ENCODE data around the gene TRIM66. TPM values are rescaled to one million over a fixed set of nuclear protein-coding genes. Genes with fewer than 3 reads are reported as not detected.

TRIM66 gene, protein sequence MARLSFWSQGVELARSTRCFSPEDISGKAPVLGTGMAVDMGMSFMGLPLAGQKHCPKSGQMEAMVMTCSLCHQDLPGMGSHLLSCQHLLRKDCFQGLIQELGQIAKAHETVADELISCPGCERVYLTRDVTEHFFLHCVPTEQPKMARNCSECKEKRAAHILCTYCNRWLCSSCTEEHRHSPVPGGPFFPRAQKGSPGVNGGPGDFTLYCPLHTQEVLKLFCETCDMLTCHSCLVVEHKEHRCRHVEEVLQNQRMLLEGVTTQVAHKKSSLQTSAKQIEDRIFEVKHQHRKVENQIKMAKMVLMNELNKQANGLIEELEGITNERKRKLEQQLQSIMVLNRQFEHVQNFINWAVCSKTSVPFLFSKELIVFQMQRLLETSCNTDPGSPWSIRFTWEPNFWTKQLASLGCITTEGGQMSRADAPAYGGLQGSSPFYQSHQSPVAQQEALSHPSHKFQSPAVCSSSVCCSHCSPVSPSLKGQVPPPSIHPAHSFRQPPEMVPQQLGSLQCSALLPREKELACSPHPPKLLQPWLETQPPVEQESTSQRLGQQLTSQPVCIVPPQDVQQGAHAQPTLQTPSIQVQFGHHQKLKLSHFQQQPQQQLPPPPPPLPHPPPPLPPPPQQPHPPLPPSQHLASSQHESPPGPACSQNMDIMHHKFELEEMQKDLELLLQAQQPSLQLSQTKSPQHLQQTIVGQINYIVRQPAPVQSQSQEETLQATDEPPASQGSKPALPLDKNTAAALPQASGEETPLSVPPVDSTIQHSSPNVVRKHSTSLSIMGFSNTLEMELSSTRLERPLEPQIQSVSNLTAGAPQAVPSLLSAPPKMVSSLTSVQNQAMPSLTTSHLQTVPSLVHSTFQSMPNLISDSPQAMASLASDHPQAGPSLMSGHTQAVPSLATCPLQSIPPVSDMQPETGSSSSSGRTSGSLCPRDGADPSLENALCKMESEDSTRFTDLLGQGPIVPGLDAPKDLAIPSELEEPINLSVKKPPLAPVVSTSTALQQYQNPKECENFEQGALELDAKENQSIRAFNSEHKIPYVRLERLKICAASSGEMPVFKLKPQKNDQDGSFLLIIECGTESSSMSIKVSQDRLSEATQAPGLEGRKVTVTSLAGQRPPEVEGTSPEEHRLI (N-terminal part only)
- 4.3 and 6.4 TPM in 2 replicates for total RNA-seq

DNA sequence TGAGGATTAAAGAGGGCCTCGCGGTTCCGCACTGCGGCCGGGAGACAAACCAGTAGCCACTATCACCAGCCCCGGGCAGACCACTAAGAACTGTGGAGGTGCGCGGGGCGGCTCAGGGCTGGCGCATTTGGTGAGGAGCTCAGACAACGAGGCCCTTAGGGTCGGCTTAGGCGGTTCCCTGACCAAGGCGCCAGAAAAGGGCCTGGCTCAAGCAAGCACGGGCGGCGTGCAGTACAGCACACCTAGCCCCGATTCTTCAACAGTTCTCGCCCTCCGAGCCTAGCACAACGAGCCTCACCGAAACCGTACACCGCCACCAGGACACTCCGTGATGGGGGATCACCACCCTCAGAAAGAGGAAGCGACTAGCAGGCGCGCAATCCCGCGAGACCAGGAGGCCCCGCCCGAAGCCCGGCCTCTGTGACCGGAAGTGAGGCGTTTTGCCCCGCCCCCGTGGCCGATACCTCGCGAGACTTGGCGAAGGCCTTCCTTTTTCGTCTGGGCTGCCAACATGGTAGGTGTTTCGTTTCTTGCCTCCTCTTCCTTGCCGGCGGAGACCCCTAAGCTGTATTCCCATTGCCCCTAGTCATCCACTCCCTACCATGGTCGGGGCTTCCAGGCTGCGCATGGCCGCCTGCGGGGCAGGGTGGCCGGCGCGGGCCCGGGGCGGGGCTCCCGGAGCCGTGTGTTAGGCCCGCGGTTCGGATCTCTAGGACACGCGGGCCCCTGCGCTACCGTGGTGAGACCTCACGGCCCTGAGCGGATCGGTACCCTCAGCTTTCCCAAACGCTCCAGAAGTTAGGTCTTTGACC lies at the start of gene TRIM66, which contains the start of gene RPL27A:
Gene TRIM66, minus strand, starts transcription at position 363 of the 812 bp plus-strand sequence. CDS start 10,391 bp downstream, outside the sequence.
Gene RPL27A, plus strand, starts transcription at position 490 of the 812 bp plus-strand sequence. Its CDS starts 22 bp downstream, at position 512.
- peak; percentile 98 for DNase-seq (ENCODE audit: low read depth)
- TF ChIP-seq, protein P1, sequence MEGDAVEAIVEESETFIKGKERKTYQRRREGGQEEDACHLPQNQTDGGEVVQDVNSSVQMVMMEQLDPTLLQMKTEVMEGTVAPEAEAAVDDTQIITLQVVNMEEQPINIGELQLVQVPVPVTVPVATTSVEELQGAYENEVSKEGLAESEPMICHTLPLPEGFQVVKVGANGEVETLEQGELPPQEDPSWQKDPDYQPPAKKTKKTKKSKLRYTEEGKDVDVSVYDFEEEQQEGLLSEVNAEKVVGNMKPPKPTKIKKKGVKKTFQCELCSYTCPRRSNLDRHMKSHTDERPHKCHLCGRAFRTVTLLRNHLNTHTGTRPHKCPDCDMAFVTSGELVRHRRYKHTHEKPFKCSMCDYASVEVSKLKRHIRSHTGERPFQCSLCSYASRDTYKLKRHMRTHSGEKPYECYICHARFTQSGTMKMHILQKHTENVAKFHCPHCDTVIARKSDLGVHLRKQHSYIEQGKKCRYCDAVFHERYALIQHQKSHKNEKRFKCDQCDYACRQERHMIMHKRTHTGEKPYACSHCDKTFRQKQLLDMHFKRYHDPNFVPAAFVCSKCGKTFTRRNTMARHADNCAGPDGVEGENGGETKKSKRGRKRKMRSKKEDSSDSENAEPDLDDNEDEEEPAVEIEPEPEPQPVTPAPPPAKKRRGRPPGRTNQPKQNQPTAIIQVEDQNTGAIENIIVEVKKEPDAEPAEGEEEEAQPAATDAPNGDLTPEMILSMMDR (IDR thresholded peaks at IDR 0.05; ENCODE audit: insufficient read depth, low read depth, low read length), result no peak
- peak within 1 kb of the TSS; percentile 99 for H3K4me3 ChIP-seq (ENCODE audit: low read depth, low read length)

DNA sequence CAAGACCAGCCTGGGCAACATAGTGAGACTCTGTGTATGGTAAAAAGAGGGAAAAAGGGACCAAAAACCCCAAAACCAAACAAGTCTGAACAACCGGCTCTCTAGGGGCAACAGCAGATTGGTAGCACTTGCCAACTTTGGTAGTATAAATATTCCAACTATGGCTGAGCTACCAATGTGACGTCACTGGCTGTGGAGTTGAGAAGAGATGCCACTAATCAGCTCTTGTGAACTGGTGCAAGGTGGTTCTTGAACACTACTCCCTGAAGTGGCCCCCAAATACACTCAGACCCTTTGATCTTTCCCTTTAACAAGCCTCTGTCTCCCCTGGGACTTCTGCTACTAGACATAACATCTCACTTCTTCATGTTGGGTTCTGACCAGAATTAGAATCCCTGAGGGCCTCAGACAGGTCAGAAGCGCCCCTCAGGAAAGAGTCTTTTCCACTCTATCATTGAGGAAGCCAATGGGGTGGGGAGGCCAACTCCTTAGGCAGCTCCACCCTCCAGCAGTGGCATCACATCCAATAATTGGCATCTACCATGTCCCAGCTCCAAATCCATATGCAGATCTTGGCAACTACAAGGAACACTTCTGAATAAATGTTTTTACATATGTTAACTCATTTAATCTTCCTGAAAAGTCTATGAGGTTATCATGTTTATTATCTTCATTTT lies 49.3 kb upstream of the TRIM66 start:
- no peak overlapping the region for H3K4me3 ChIP-seq (ENCODE audit: low read depth, low read length)
- DNase-seq (ENCODE audit: low read depth), result no peak
- TF ChIP-seq, protein P1 (IDR thresholded peaks at IDR 0.05; ENCODE audit: insufficient read depth, low read depth, low read length), result no peak

DNA sequence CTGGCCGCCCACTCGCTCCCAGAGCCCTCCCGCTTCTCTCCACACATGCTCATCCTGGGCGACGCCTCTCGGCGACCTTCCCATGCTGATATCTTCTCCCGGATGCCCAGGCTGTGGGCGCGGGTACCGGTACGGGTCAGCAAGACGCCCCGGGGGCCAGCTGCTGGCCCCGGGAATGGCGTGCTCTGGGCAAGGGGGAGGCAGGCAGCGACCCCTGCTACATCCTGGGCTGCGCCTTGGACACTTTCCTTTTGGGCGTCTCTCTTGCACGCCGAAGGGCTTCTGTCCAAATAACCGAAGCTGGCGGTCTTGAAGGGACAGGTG lies 48.2 kb upstream of the TRIM66 start:
- no peak for DNase-seq (ENCODE audit: low read depth)
- TF ChIP-seq, protein P1 (IDR thresholded peaks at IDR 0.05; ENCODE audit: insufficient read depth, low read depth, low read length), result no peak
- H3K4me3 ChIP-seq (ENCODE audit: low read depth, low read length), result no peak overlapping the region

DNA sequence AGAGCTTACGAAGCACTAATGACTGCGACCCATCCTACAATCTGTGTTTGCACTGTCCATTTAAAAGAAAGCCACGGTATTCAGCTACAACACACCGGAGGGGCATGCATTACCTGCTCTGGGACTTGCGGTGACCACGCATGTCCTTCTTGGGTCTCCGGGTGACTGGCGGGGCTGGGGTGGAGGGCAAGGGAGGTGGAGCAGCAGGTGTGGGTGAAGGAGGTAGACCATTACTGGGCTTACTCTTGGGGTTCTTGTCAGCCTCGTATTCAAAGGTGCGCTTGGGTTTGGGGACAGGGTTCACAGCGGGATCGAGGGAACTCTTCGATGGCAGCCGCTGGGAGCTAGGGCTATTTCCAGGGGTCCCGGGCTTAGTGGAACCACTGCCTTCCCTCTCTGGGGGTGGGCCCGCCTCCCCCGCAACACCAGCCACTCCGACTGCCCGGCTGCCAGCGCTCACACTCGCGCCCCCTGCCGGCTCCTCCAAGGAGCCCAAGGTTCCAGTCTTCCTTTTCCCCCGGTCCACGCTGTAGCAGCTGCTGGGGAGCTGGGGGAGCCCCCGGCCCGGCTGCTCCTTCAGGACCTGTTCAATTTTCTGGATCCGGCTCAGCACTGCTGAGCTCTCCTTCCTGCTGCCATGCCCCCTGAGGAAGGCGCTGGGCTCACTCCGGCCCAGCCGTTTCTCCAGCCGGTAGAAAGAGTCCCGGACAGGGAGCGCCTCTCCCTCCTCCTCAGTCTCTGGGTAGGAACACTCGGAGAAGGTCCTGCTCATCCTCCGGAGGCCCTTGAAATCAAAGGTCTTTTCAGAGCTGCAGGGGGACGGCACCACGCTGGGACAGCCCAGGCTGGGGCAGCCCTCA lies 47.6 kb upstream of the TRIM66 start:
- TF ChIP-seq, protein P1 (IDR thresholded peaks at IDR 0.05; ENCODE audit: insufficient read depth, low read depth, low read length), result no peak

DNA sequence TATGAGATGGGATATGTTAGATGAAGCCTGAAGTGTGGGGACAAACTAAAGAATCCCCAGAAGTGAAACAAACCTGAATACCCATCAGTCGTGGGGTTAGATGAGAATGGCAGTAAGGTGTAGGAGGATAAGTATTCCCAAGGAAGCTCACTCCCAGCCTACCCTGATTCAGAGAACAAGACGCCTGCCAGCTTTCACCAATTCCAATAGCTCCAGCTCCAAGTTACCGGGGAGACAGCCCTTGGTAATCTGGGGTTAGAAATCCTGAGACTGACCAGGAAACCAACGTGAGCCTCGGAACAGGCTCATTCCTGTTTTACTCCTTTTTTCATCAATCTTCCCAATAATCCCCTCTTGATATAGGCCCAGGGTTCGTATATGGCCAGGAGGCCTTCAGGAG lies 46.6 kb upstream of the TRIM66 start:
- DNase-seq (ENCODE audit: low read depth), result no peak
- TF ChIP-seq, protein P1 (IDR thresholded peaks at IDR 0.05; ENCODE audit: insufficient read depth, low read depth, low read length), result no peak
- H3K4me3 ChIP-seq (ENCODE audit: low read depth, low read length), result no peak overlapping the region

More for the DNA sequence above, 47.6 kb upstream of the TRIM66 start:
- no peak overlapping the region for H3K4me3 ChIP-seq (ENCODE audit: low read depth, low read length)
- no peak for DNase-seq (ENCODE audit: low read depth)
